ENCODE results near the gene TOB1. TPM values are rescaled to one million over a fixed set of nuclear protein-coding genes. Genes with fewer than 3 reads are reported as not detected.
"Not testable (repeated sequence)": the region's sequence is repeated elsewhere in the genome, so short reads cannot be mapped to it uniquely, and the experiment has no call there.

Gene TOB1
- total RNA-seq, 4 donors from 2014 or later = 151 to 255 (median 174) TPM

- TF ChIP-seq EP300 (IDR thresholded peaks at IDR 0.05) = no peak
- TF ChIP-seq POLR2AphosphoS5 (IDR thresholded peaks at IDR 0.05) = no peak
- TF ChIP-seq CTCF (IDR thresholded peaks at IDR 0.05) = no peak
- TF ChIP-seq POLR2A (IDR thresholded peaks at IDR 0.05) = no peak
- no peak for DNase-seq (ENCODE audit: low spot score in 2 of 2)
- Histone ChIP-seq H3K4me3 (no peak overlapping the region), H3K36me3 (no peaks in the 10 kb centered on the region), H3K27ac (no peak overlapping the region), H3K4me1 (peaks cover 32% of the 10 kb centered on the region), H3K9me3 (no peaks in the 10 kb centered on the region), H3K27me3 (no peaks in the 10 kb centered on the region)
- WGBS = 88% methylated on average over 7 of the region's 7 CpGs
Observed at GRCh38 chr17:50900383-50900892, 34.3 kb upstream of the TOB1 start.

- Histone ChIP-seq H3K4me3 (no peak overlapping the region), H3K9me3 (no peaks in the 10 kb centered on the region), H3K4me1 (peaks cover 25% of the 10 kb centered on the region), H3K27ac (no peak overlapping the region), H3K36me3 (no peaks in the 10 kb centered on the region), H3K27me3 (no peaks in the 10 kb centered on the region)
- 96% methylated on average over 17 of the region's 17 CpGs for WGBS
- no peak for DNase-seq (ENCODE audit: low spot score in 2 of 2)
- TF ChIP-seq POLR2AphosphoS5 (IDR thresholded peaks at IDR 0.05) = no peak
Observed at GRCh38 chr17:50899559-50900319, 33.6 kb upstream of the TOB1 start.

DNA sequence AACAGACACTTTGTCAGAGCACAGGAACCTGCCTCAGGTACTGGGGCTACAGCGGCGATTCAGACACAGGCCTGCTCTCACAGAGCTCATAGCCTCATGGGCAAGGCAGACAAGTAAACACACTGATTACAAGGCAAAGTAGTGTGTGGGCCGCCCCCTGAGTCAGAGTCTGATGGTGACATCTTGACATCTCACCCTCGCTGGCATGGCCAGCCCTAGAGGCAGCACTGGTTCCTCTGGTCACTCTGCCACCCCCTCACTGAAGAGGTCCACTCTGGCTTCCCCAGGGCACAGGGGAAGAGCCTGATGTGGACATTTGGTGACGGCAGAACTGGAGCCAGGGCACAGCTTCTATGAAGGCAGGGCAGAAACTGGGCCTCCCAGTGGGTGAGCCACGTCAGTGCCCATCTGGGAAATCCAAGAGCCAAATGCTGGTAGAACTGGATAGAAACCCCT is 32.9 kb upstream of the TOB1 start:
- Histone ChIP-seq H3K4me1 (peaks cover 18% of the 10 kb centered on the region), H3K9me3 (no peaks in the 10 kb centered on the region), H3K4me3 (no peak overlapping the region), H3K36me3 (no peaks in the 10 kb centered on the region), H3K27me3 (no peaks in the 10 kb centered on the region), H3K27ac (no peak overlapping the region)
- DNase-seq (ENCODE audit: low spot score in 2 of 2) = no peak
- TF ChIP-seq EP300 (IDR thresholded peaks at IDR 0.05) (no peak), CTCF (IDR thresholded peaks at IDR 0.05) (no peak), POLR2AphosphoS5 (IDR thresholded peaks at IDR 0.05) (no peak), POLR2A (IDR thresholded peaks at IDR 0.05) (no peak)
- WGBS = 95% methylated on average over 6 of the region's 6 CpGs

DNA sequence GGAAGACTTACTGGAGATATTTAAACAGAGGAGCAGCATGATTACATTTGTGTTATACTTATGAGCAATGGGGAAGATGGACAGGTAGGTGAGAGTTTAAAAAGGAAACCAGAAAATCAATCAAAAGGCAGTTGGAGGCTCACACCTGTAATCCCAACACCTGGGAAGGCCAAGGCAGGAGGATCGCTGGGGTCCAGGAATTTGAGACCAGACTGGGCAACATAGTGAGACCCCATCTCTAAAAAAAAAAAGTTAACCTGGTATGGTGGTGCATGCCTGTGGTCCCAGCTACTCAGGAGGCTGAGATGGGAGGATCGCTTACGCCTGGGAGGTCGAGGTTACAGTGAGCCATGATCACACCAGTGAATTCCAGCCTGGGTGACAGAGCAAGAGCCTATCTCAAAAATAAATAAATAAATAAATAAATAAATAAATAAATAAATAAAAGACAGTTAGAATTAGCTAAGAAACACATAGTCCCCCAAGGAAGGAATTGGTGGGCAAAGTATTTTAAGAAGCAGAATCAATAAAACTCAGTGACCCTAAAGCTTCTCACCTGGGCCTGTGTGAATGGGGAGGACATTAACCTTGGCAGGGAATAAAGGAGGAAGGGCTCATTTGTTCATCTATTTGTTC is 32.3 kb upstream of the TOB1 start:
- Histone ChIP-seq H3K27me3 (no peaks in the 10 kb centered on the region), H3K4me3 (no peak overlapping the region), H3K36me3 (no peaks in the 10 kb centered on the region), H3K9me3 (no peaks in the 10 kb centered on the region), H3K27ac (no peak overlapping the region), H3K4me1 (peaks cover 12% of the 10 kb centered on the region)
- TF ChIP-seq CTCF (IDR thresholded peaks at IDR 0.05) (no peak), EP300 (IDR thresholded peaks at IDR 0.05) (no peak), POLR2AphosphoS5 (IDR thresholded peaks at IDR 0.05) (no peak), POLR2A (IDR thresholded peaks at IDR 0.05) (no peak)
- peak in 1 of 2 donors; percentile 3 for DNase-seq (ENCODE audit: low spot score in 2 of 2)
- 96% methylated on average over 4 of the region's 4 CpGs for WGBS

- not testable (repeated sequence) for H3K4me3 ChIP-seq, H3K27me3 ChIP-seq, H3K9me3 ChIP-seq, H3K36me3 ChIP-seq, H3K4me1 ChIP-seq, H3K27ac ChIP-seq
- peak; percentile 9 to 29 for DNase-seq (ENCODE audit: low spot score in 2 of 2)
- WGBS = 95% methylated on average over 4 of the region's 4 CpGs
Observed at GRCh38 chr17:50894513-50894912, 28.4 kb upstream of the TOB1 start.
